ENCODE measurements around the gene UBAP1.
"Not testable (repeated sequence)": the region's sequence is repeated elsewhere in the genome, so short reads cannot be mapped to it uniquely, and the experiment has no call there.

UBAP1 gene

DNA sequence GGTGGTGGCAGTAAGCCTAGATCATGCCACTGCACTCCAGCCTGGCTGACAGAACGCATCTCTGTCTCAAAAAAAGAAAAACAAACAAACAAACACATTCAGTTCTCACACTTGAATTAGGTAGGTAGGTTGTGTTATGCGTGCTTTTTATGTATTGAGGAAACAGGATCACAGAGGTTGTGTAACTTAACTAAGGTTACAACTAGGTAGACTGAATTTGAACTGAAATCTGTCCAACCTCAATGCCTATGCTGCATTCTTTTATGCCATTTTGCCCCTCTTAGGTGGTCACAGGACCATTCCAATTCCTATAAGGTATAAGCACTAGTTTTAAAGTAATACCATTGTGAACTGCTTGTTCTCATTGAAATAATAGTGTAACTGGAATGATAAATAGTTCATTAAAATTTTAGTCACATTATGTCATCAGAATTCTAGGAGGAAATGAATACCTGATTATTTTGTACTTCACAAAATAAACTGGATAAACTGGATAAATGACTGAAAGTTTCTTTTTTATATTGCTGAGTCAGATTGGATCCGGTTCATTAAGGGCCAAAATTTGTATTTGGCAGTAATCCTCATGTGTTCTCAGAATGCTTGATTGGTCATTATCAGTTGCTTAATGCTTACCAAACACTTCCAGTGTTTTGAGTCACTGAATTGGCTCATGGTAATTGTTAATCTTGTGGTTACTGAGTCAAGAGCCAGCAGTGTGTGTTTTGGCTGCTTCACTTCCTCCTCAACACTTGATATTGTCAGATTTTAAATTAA, 7.1 kb downstream of the UBAP1 start:
- peak; percentile 31 for DNase-seq

- DNase-seq: no peak
Observed at GRCh38 chr9:34187891-34188240, 9.0 kb downstream of the UBAP1 start.

DNA sequence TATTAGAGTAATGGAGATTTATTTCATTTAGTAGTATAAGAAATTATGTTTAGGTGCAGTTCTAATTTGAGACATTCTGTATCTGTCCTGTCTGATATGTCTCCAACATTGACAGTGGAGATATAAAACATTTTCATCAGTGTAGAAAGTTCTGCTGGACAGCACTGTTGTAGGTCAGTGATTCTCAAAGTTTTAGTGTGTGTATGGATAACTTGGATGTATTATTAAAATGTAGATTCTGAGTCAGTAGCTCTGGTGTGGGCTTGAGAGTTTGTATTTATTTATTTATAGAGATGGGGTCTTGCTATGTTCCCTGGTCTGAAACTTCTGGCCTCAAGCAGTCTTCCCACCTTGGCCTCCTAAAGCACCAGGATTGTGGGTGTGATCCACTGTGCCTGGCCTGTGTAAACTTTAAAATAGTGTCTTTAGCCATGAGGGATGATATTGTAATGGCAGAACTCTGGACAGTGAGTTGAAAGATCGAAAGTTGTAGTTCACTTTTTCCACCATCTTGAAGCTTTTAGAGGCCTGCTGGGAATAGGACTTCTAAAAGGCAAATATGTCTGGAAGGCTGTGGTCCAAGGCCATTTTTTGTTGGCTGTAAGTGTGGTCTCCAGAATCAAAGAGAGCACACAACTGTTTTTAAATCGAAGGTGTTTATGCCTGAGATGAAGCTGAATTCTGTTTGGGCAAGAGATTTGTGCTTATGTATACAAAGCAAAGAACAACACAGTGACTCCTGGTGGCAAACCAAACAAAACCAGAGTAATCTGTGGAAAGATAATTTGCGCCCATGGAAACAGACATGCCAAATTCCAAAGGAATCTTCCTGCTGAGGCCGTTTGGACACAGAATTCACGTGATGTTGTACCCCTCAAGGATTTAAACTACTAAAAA, 12.4 kb downstream of the UBAP1 start:
- no peak for DNase-seq

- DNase-seq: no peak
Observed at GRCh38 chr9:34195143-34195542, 16.3 kb downstream of the UBAP1 start.

- DNase-seq: not testable (repeated sequence)
Observed at GRCh38 chr9:34197286-34197685, 18.4 kb downstream of the UBAP1 start.

- no peak for DNase-seq
Observed at GRCh38 chr9:34197756-34198711, 19.2 kb downstream of the UBAP1 start.

GRCh38 chr9:34200092-34200491, 21.2 kb downstream of the UBAP1 start:
- DNase-seq: no peak

- no peak for DNase-seq
Observed at GRCh38 chr9:34203275-34203991, 24.6 kb downstream of the UBAP1 start.

GRCh38 chr9:34203992-34204635, 25.3 kb downstream of the UBAP1 start:
- no peak for DNase-seq

GRCh38 chr9:34205102-34205501, 26.3 kb downstream of the UBAP1 start:
- no peak for DNase-seq

- no peak for DNase-seq
Observed at GRCh38 chr9:34206561-34206960, 27.7 kb downstream of the UBAP1 start.

DNA sequence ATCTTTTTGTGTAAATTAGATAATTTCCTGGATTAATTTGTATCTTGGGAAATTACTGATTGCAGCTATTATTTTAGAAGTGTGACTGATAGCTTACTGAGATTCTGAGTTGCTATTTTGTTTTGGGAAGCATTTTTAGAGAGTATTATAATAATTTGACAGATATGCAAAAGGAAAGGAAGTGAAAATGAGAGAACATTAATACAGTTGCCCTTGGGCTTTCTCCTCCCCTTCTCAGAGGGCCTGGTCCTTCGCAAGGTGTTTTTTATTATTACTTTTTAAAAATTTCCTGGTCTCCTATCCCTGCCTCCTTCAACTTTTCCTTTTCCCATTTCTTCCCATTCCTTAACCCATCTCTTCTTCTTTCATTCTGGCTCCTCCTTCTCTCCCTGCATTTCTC, 32.6 kb downstream of the UBAP1 start:
- DNase-seq: no peak

- not testable (repeated sequence) for DNase-seq
Observed at GRCh38 chr9:34214354-34215000, 35.6 kb downstream of the UBAP1 start.

DNA sequence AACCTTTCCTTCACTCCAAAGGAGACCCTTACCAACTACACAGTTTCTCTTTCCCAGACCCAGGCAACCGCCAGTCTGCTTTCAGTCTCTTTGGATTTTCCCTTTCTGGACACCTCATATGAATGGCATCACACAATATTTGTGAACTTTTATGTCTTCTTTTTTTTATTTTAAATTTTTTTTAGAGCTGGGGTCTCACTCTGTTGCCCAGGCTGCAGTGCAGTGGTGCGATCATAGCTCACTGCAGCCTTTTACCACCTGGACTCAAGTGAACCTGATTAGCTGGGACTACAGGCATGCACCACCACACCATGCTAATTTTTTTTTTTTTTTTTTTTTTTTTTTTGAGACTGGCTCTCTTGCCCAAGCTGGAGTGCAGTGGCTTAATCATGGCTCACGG, 37.5 kb downstream of the UBAP1 start:
- DNase-seq: no peak

DNA sequence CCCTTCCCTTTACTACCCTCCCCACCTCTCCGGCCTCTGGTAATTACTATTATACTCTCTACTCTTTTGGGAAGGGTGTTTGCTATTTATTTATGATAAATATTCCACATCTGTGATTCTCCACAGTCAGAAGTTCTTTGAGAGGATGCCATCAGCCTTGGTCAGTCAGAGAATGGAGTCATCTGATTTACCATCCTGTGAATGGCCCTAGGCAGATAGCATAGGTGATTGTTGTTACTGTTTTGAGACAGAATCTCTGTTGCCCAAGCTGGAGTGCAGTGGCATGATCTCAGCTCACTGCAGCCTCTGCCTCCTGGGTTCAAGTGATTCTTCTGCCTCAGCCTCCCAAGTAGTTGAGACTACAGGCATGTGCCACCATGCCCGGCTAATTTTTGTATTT, 38.2 kb downstream of the UBAP1 start:
- DNase-seq: not testable (repeated sequence)

- no peak for DNase-seq
Observed at GRCh38 chr9:34218446-34218845, 39.6 kb downstream of the UBAP1 start.

GRCh38 chr9:34219421-34219820, 40.6 kb downstream of the UBAP1 start:
- DNase-seq: no peak

DNA sequence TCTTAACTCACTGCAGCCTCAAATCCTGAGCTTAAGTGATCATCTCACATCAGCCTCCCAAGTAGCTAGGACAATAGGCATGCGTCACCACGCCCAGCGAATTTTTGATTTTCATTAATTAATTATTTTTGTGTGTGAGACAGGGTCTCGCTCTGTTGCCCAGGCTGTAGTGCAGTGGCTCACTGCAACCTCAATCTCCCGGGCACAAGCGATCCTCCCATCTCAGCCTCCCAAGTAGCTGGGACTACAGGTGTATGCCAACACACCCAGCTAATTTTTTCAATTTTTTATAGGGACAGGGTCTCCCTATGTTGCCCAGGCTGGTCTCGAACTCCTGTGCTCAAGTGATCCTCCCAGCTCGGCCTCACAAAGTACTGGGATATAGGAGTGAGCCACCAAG, 41.4 kb downstream of the UBAP1 start:
- DNase-seq: no peak

GRCh38 chr9:34224349-34224748, 45.5 kb downstream of the UBAP1 start:
- no peak for DNase-seq

GRCh38 chr9:34226144-34226760, 47.4 kb downstream of the UBAP1 start:
- not testable (repeated sequence) for DNase-seq

DNA sequence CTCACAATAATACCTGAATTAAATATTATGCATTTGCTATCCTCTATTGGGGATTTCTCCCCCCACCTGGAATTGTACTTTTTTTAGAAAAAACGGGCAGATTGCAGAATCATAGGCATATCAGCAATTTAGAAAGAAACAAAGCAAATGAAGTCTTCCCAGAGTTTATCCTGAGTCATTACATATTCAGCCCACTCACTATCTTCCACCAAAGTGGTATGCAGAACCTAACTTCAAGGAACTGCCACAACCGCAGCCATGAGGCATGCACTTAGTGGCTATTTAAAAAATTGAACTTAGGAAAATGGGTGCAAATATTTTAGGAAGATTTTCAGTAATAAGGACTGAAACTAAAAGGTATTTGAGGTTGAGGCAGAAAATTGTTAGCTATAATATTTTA, 48.6 kb downstream of the UBAP1 start:
- no peak for DNase-seq

Measured in stimulated activated CD4-positive, alpha-beta T cell treated with anti-CD3 and anti-CD28 coated beads, Interleukin-4, amount 100 ng/mL, for 24 hours (primary cell).